H1 (cell line): ENCODE data around the gene PYGB. TPM values are rescaled to one million over a fixed set of nuclear protein-coding genes. Genes with fewer than 3 reads are reported as not detected.

Source experiments
- CBX5 ChIP-seq: fragments of 300-800, 300-1000 bp; sonication (generic); IDR thresholded peaks from 2 replicates; pipeline ENCODE4 v1.7.1; 2016; ENCODE audit warnings: antibody characterized with exemption, low read length, low read depth
- NANOG ChIP-seq: IDR thresholded peaks from 2 replicates; pipeline ENCODE4 v1.6.1; 2011; ENCODE audit warnings: low read length, low read depth, mild to moderate bottlenecking, inconsistent platforms; ENCODE audit not compliant: insufficient read depth, poor library complexity, severe bottlenecking
- polyA plus RNA-seq, 7 experiments: library from polyadenylated mRNA; depleted of rRNA in 3 of 7; stranded (reverse) in 5 of 7; unstranded in 2 of 7; fragments of >200 nt in 5 of 7; fragments of 200-250 nt in 2 of 7; gene quantifications; 1 replicate in 5 of 7; 2 replicates in 1 of 7; 4 replicates in 1 of 7; pipeline versions ENCODE4 v1.2.1 to v1.2.3, GENCODE V29; 2011 to 2013; ENCODE audit warnings: missing spikeins in 2 of 7, mixed read lengths in 2 of 7
- total RNA-seq: library from RNA; stranded (reverse); fragmentation: NEBNext Ultra II Directional; extraction: Animal tissue kit (Norgen Biotek cat#: 25700); gene quantifications from 2 replicates; pipeline ENCODE4 v1.2.1, GENCODE V29; 2021
- TF ChIP-seq, protein P1 (sequence below): fragments of 300-600 bp; sonication (generic); IDR thresholded peaks from 2 replicates; pipeline ENCODE4 v1.7.1; 2012; ENCODE audit warnings: low read length, moderate library complexity, mild to moderate bottlenecking, inconsistent platforms; ENCODE audit not compliant: insufficient replicate concordance
- TF ChIP-seq, protein P2 (sequence below): IDR thresholded peaks from 2 replicates; pipeline ENCODE4 v1.6.1; 2011; ENCODE audit warnings: low read depth, mild to moderate bottlenecking, low read length; ENCODE audit not compliant: insufficient read depth
- TF ChIP-seq, protein P3 (sequence below): IDR thresholded peaks from 2 replicates; pipeline ENCODE4 v1.6.1; 2011; ENCODE audit warnings: low read length, improper control_type of control experiment

Gene PYGB
- total and polyA plus RNA-seq, 2 of the 8 experiments (the other 6 are each of a cell fraction or from before 2014, with no cell fraction given): 26.6 to 56.0 TPM

GRCh38 chr20:25254571-25254970 is 6.7 kb downstream of the PYGB start (continued):
- TF ChIP-seq, protein P1, sequence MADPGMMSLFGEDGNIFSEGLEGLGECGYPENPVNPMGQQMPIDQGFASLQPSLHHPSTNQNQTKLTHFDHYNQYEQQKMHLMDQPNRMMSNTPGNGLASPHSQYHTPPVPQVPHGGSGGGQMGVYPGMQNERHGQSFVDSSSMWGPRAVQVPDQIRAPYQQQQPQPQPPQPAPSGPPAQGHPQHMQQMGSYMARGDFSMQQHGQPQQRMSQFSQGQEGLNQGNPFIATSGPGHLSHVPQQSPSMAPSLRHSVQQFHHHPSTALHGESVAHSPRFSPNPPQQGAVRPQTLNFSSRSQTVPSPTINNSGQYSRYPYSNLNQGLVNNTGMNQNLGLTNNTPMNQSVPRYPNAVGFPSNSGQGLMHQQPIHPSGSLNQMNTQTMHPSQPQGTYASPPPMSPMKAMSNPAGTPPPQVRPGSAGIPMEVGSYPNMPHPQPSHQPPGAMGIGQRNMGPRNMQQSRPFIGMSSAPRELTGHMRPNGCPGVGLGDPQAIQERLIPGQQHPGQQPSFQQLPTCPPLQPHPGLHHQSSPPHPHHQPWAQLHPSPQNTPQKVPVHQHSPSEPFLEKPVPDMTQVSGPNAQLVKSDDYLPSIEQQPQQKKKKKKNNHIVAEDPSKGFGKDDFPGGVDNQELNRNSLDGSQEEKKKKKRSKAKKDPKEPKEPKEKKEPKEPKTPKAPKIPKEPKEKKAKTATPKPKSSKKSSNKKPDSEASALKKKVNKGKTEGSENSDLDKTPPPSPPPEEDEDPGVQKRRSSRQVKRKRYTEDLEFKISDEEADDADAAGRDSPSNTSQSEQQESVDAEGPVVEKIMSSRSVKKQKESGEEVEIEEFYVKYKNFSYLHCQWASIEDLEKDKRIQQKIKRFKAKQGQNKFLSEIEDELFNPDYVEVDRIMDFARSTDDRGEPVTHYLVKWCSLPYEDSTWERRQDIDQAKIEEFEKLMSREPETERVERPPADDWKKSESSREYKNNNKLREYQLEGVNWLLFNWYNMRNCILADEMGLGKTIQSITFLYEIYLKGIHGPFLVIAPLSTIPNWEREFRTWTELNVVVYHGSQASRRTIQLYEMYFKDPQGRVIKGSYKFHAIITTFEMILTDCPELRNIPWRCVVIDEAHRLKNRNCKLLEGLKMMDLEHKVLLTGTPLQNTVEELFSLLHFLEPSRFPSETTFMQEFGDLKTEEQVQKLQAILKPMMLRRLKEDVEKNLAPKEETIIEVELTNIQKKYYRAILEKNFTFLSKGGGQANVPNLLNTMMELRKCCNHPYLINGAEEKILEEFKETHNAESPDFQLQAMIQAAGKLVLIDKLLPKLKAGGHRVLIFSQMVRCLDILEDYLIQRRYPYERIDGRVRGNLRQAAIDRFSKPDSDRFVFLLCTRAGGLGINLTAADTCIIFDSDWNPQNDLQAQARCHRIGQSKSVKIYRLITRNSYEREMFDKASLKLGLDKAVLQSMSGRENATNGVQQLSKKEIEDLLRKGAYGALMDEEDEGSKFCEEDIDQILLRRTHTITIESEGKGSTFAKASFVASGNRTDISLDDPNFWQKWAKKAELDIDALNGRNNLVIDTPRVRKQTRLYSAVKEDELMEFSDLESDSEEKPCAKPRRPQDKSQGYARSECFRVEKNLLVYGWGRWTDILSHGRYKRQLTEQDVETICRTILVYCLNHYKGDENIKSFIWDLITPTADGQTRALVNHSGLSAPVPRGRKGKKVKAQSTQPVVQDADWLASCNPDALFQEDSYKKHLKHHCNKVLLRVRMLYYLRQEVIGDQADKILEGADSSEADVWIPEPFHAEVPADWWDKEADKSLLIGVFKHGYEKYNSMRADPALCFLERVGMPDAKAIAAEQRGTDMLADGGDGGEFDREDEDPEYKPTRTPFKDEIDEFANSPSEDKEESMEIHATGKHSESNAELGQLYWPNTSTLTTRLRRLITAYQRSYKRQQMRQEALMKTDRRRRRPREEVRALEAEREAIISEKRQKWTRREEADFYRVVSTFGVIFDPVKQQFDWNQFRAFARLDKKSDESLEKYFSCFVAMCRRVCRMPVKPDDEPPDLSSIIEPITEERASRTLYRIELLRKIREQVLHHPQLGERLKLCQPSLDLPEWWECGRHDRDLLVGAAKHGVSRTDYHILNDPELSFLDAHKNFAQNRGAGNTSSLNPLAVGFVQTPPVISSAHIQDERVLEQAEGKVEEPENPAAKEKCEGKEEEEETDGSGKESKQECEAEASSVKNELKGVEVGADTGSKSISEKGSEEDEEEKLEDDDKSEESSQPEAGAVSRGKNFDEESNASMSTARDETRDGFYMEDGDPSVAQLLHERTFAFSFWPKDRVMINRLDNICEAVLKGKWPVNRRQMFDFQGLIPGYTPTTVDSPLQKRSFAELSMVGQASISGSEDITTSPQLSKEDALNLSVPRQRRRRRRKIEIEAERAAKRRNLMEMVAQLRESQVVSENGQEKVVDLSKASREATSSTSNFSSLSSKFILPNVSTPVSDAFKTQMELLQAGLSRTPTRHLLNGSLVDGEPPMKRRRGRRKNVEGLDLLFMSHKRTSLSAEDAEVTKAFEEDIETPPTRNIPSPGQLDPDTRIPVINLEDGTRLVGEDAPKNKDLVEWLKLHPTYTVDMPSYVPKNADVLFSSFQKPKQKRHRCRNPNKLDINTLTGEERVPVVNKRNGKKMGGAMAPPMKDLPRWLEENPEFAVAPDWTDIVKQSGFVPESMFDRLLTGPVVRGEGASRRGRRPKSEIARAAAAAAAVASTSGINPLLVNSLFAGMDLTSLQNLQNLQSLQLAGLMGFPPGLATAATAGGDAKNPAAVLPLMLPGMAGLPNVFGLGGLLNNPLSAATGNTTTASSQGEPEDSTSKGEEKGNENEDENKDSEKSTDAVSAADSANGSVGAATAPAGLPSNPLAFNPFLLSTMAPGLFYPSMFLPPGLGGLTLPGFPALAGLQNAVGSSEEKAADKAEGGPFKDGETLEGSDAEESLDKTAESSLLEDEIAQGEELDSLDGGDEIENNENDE: no peak
- TF ChIP-seq, protein P2, sequence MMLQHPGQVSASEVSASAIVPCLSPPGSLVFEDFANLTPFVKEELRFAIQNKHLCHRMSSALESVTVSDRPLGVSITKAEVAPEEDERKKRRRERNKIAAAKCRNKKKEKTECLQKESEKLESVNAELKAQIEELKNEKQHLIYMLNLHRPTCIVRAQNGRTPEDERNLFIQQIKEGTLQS: no peak
- TF ChIP-seq NANOG (no peak), CBX5 (no peak)
- TF ChIP-seq, protein P3, sequence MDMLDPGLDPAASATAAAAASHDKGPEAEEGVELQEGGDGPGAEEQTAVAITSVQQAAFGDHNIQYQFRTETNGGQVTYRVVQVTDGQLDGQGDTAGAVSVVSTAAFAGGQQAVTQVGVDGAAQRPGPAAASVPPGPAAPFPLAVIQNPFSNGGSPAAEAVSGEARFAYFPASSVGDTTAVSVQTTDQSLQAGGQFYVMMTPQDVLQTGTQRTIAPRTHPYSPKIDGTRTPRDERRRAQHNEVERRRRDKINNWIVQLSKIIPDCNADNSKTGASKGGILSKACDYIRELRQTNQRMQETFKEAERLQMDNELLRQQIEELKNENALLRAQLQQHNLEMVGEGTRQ: no peak
- TF ChIP-seq, all 59 proteins: peak for 0
